HG03342 (cell line): ENCODE measurements around the gene NCAPD2.
"Not testable (repeated sequence)": the region's sequence is repeated elsewhere in the genome, so short reads cannot be mapped to it uniquely, and the experiment has no call there.

Experiments
- ATAC-seq: cut with Tn5 transposase; IDR thresholded peaks from one replicate; pipeline ENCODE4 v1.9.1; 2021; ENCODE audit warnings: mild to moderate bottlenecking, moderate library complexity; ENCODE audit not compliant: unreplicated experiment

NCAPD2 gene

GRCh38 chr12:6532051-6532926 is 38.4 kb downstream of the NCAPD2 start:
- ATAC-seq: no peak

GRCh38 chr12:6532927-6533652 is 39.2 kb downstream of the NCAPD2 start:
- peak; percentile 9 for ATAC-seq

- ATAC-seq: peak; percentile 3
These were observed 39.7 kb downstream of the NCAPD2 start for GRCh38 chr12:6533653-6533922.

GRCh38 chr12:6533923-6534694 is 40.2 kb downstream of the NCAPD2 start, which contains the start of gene GAPDH:
Gene GAPDH, plus strand, starts transcription at chr12:6534517. Its CDS starts 316 bp downstream, at chr12:6534833.
- peak; percentile 48 for ATAC-seq

- no peak for ATAC-seq
These were observed 40.7 kb downstream of the NCAPD2 start for GRCh38 chr12:6534695-6534944.

- ATAC-seq: peak; percentile 6
These were observed 41.2 kb downstream of the NCAPD2 start for GRCh38 chr12:6534945-6535696.

GRCh38 chr12:6535697-6535946 is 41.7 kb downstream of the NCAPD2 start:
- no peak for ATAC-seq

- no peak for ATAC-seq
These were observed 42.3 kb downstream of the NCAPD2 start for GRCh38 chr12:6535960-6536847.

- ATAC-seq: no peak
These were observed 43.1 kb downstream of the NCAPD2 start for GRCh38 chr12:6536894-6537579.

GRCh38 chr12:6537580-6538419 is 43.9 kb downstream of the NCAPD2 start:
- not testable (repeated sequence) for ATAC-seq

- ATAC-seq: no peak
These were observed 44.8 kb downstream of the NCAPD2 start for GRCh38 chr12:6538420-6539313.

- ATAC-seq: no peak
These were observed 45.4 kb downstream of the NCAPD2 start for GRCh38 chr12:6539314-6539682.

- ATAC-seq: no peak
These were observed 45.8 kb downstream of the NCAPD2 start for GRCh38 chr12:6539707-6540134.

- ATAC-seq: no peak
These were observed 46.4 kb downstream of the NCAPD2 start for GRCh38 chr12:6540181-6540877.

GRCh38 chr12:6541371-6542165 is 47.7 kb downstream of the NCAPD2 start:
- ATAC-seq: no peak

- no peak for ATAC-seq
These were observed 48.5 kb downstream of the NCAPD2 start for GRCh38 chr12:6542209-6543009.
